Mucosa of descending colon (tissue), 3 donors: Measurements from ENCODE around the gene TELO2. TPM values are rescaled to one million over a fixed set of nuclear protein-coding genes. Genes with fewer than 3 reads are reported as not detected.

Source experiments
- ATAC-seq: fragments of 200-7000 bp; cut with Tn5 transposase; one replicate; pipeline ENCODE4 v1.9.1; 2020; ENCODE audit warnings: mild to moderate bottlenecking, moderate library complexity
- DNase-seq, 3 donors: peaks; one replicate each; pipeline ENCODE4 v3.0.0-alpha.2; 2020
- H3K36me3 ChIP-seq: fragments of 200-600 bp; one replicate; pipeline ENCODE4 v1.8.0; 2021; ENCODE audit warnings: low read depth, mild to moderate bottlenecking
- H3K4me1 ChIP-seq: fragments of 200-600 bp; one replicate; pipeline ENCODE4 v1.8.0; 2021; ENCODE audit warnings: low read depth, mild to moderate bottlenecking
- H3K4me3 ChIP-seq: fragments of 200-600 bp; one replicate; pipeline ENCODE4 v1.8.0; 2021; ENCODE audit warnings: mild to moderate bottlenecking
- H3K9me3 ChIP-seq: fragments of 200-600 bp; one replicate; pipeline ENCODE4 v1.8.0; 2021; ENCODE audit warnings: mild to moderate bottlenecking
- intact Hi-C, 2 donors: fragments of 100-400 bp; cut with DNase I in 1 of 2; cut with micrococcal nuclease in 1 of 2; formaldehyde crosslinking; loops; one replicate each; pipeline versions ENCODE4 v1.11.0 to v1.11.1; 2022; cut with DNase I, micrococcal nuclease
- total RNA-seq, 3 donors: library from RNA; stranded (reverse); fragmentation: NEBNext Ultra II Directional in 2 of 3; extraction: Animal tissue kit (Norgen Biotek cat#: 25700) in 2 of 3; gene quantifications; one replicate each; pipeline versions ENCODE4 v1.2.1 to v1.2.4, GENCODE V29; 2021 to 2023
- TF ChIP-seq, protein P1 (sequence below): fragments of 200-600 bp; IDR thresholded peaks from one replicate; pipeline ENCODE4 v1.8.0; 2022; ENCODE audit warnings: antibody characterized with exemption, mild to moderate bottlenecking
- donor health status: DM: no; HTN: no; CAD: no; lungs with moderate emphysema.
- donor health status: DM: no; HTN: no; CAD: no.
- donor health status: DM: no; HTN: yes; CAD: no.

Gene TELO2
- total RNA-seq, 3 donors from 2014 or later: 32.2 to 41.6 (median 37.8) TPM

- H3K4me3 ChIP-seq: no peak overlapping the region
- no peaks in the 10 kb centered on the region for H3K4me1 ChIP-seq
- H3K36me3 ChIP-seq: no peaks in the 10 kb centered on the region
- DNase-seq: no peak
- H3K9me3 ChIP-seq: peaks cover 6% of the 10 kb centered on the region
- intact Hi-C loops: no loop called here
- TF ChIP-seq, protein P1, sequence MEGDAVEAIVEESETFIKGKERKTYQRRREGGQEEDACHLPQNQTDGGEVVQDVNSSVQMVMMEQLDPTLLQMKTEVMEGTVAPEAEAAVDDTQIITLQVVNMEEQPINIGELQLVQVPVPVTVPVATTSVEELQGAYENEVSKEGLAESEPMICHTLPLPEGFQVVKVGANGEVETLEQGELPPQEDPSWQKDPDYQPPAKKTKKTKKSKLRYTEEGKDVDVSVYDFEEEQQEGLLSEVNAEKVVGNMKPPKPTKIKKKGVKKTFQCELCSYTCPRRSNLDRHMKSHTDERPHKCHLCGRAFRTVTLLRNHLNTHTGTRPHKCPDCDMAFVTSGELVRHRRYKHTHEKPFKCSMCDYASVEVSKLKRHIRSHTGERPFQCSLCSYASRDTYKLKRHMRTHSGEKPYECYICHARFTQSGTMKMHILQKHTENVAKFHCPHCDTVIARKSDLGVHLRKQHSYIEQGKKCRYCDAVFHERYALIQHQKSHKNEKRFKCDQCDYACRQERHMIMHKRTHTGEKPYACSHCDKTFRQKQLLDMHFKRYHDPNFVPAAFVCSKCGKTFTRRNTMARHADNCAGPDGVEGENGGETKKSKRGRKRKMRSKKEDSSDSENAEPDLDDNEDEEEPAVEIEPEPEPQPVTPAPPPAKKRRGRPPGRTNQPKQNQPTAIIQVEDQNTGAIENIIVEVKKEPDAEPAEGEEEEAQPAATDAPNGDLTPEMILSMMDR: no peak
- no peak for ATAC-seq
Measured at GRCh38 chr16:1518626-1519135, 25.5 kb downstream of the TELO2 start.

DNA sequence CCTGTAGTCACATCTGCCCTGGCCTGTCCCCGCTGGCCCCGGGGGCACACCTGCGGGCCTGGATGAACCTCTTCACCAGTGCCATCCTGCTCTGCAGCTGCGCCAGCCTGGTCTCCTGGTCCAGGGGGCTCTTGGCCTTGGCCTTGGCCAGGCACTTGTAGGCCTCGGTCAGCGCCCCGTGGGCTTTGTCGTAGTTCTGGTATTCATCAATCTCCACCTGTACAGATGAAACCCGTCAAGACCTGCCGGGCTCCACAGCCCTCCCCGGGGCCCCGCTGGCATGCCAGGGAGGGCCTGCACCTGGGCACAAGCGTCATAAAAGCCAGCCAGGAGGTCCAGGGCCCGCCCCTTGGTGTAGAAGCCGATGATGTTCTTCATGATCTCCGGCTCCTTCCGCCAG, 26.7 kb downstream of the TELO2 start:
- no peak overlapping the region for H3K4me3 ChIP-seq
- intact Hi-C loops: no loop called here
- H3K36me3 ChIP-seq: no peaks in the 10 kb centered on the region
- DNase-seq: no peak
- TF ChIP-seq, protein P1: no peak
- H3K9me3 ChIP-seq: no peaks in the 10 kb centered on the region
- no peaks in the 10 kb centered on the region for H3K4me1 ChIP-seq
- no peak for ATAC-seq

DNA sequence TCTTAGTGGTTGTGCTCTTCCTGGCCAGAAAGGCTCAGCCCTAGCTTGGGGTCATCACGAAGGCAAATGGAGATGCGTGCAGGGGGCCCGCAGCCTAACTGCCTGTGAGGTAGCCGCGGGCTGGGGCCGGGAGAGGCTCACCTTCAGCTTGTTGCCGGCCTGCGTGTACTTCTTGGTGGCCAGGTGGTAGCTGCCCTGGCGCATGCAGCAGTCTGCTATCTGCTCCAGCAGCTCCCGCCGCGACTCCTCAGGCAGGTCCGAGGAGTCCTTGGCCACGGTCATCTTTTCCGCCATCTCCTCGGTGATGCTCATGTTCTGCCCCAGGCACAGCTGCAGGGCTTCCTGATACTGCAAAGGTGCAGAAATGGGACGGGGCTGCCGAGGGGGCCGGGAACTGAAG, 27.3 kb downstream of the TELO2 start:
- TF ChIP-seq, protein P1: no peak
- Histone ChIP-seq H3K36me3 (no peaks in the 10 kb centered on the region), H3K4me1 (no peaks in the 10 kb centered on the region), H3K9me3 (no peaks in the 10 kb centered on the region), H3K4me3 (no peak overlapping the region)
- ATAC-seq (no peak), DNase-seq (no peak)
- intact Hi-C loops: no loop called here

DNA sequence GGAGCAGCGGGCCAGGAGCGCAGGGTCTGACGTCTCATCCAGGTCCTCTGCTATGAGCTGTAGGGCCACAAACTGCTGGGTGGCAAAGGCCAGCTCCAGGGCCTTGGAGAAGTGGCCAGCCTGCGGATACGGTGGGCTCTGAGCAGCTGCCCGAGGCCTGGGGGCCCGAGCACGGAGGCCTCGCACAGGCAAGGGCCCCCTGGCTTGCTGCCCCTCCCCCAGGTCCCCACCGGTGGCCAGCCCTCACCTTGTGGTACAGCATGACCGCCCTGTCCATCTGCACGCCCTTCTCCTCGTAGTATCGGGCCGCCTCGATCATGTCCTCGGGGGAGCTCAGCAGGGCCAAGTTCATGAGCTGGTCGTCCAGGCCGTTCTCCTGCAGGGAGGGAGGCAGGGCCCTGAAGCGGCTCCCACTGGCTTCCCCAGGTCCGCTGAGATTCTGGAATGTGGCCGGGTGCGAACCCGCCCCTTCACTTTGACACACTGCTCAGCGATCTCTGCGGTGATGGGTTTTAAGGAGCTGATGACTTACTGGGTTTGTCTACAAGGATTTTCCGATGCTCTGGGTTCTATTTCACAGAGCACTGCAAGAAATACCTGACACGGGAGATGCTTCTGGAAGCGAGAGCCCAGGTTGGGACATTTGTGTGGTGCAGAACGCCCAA, 30.6 kb downstream of the TELO2 start:
- no peaks in the 10 kb centered on the region for H3K9me3 ChIP-seq
- no peak for DNase-seq
- no peak for ATAC-seq
- no peaks in the 10 kb centered on the region for H3K36me3 ChIP-seq
- no peak overlapping the region for H3K4me3 ChIP-seq
- TF ChIP-seq, protein P1: no peak
- no peaks in the 10 kb centered on the region for H3K4me1 ChIP-seq
- intact Hi-C loops: no loop called here

- TF ChIP-seq, protein P1: no peak
- DNase-seq (no peak), ATAC-seq (no peak)
- no peaks in the 10 kb centered on the region for H3K36me3 ChIP-seq
- no peak overlapping the region for H3K4me3 ChIP-seq
- H3K4me1 ChIP-seq: no peaks in the 10 kb centered on the region
- intact Hi-C loops: no loop called here
- no peaks in the 10 kb centered on the region for H3K9me3 ChIP-seq
Measured at GRCh38 chr16:1524366-1524765, 31.2 kb downstream of the TELO2 start.
